CD14-positive monocyte (primary cell): ENCODE data around the gene CPSF3. TPM values are rescaled to one million over a fixed set of nuclear protein-coding genes. Genes with fewer than 3 reads are reported as not detected.

Experiments
- DNase-seq, 3 donors: peaks; one replicate each; pipeline ENCODE4 v3.0.0-alpha.2; 2011 to 2022
- H2AFZ ChIP-seq: 2 replicates; pipeline ENCODE4 v1.6.0; 2012; ENCODE audit warnings: mild to moderate bottlenecking, low read depth, low read length, inconsistent platforms; ENCODE audit not compliant: insufficient read depth, poor library complexity, severe bottlenecking
- H3K27ac ChIP-seq, 2 donors: 1 replicate in 1 of 2; 2 replicates in 1 of 2; pipeline ENCODE4 v1.5.1; 2012 to 2013; ENCODE audit warnings: low read length in 2 of 2, control low read depth in 1 of 2, inconsistent platforms in 1 of 2, low read depth in 1 of 2, mild to moderate bottlenecking in 1 of 2
- H3K27me3 ChIP-seq, 2 donors: one replicate each; pipeline versions ENCODE4 v1.6.0 to v1.6.1; 2011 to 2013; ENCODE audit warnings: low read length in 2 of 2; ENCODE audit not compliant: control insufficient read depth in 2 of 2, insufficient read depth in 2 of 2
- H3K36me3 ChIP-seq, 2 donors: replicated peaks in 1 of 2; 1 replicate in 1 of 2; 2 replicates in 1 of 2; pipeline versions ENCODE4 v1.5.1 to v1.6.1; 2012 to 2013; ENCODE audit warnings: low read length in 2 of 2, control low read depth in 1 of 2, inconsistent platforms in 1 of 2, mild to moderate bottlenecking in 1 of 2; ENCODE audit not compliant: insufficient read depth in 2 of 2, control insufficient read depth in 1 of 2
- H3K4me1 ChIP-seq, 2 donors: 1 replicate in 1 of 2; 2 replicates in 1 of 2; pipeline versions ENCODE4 v1.5.1 to v1.6.1; 2012 to 2013; ENCODE audit warnings: low read length in 2 of 2, control low read depth in 1 of 2, inconsistent platforms in 1 of 2, mild to moderate bottlenecking in 1 of 2, moderate library complexity in 1 of 2; ENCODE audit not compliant: insufficient read depth in 2 of 2, control insufficient read depth in 1 of 2
- H3K4me2 ChIP-seq: replicated peaks from 2 replicates; pipeline ENCODE3; 2012; ENCODE audit warnings: low read length, moderate library complexity, mild to moderate bottlenecking; ENCODE audit not compliant: poor library complexity, severe bottlenecking; ENCODE audit errors: extremely low read depth
- H3K4me3 ChIP-seq, 3 experiments: fragments of 200-600 bp in 1 of 3; sonication (generic) in 1 of 3; replicated peaks in 1 of 3; 1 replicate in 2 of 3; 2 replicates in 1 of 3; pipeline ENCODE4 v1.5.1; 2011 to 2013; ENCODE audit warnings: low read length in 3 of 3, mild to moderate bottlenecking in 3 of 3, control low read depth in 2 of 3, low read depth in 2 of 3, inconsistent platforms in 1 of 3, moderate library complexity in 1 of 3
- H3K79me2 ChIP-seq: 2 replicates; pipeline ENCODE4 v1.6.0; 2012; ENCODE audit warnings: mild to moderate bottlenecking, control low read depth, inconsistent platforms, low read length, moderate library complexity; ENCODE audit not compliant: insufficient read depth
- H3K9ac ChIP-seq: 2 replicates; pipeline ENCODE4 v1.6.0; 2017; ENCODE audit warnings: low read length, mild to moderate bottlenecking; ENCODE audit not compliant: insufficient read depth, poor library complexity, severe bottlenecking
- H3K9me3 ChIP-seq, 2 donors: replicated peaks in 1 of 2; 1 replicate in 1 of 2; 2 replicates in 1 of 2; pipeline versions ENCODE4 v1.5.1 to v1.6.1; 2012 to 2013; ENCODE audit warnings: low read length in 2 of 2, control low read depth in 1 of 2; ENCODE audit not compliant: control insufficient read depth in 1 of 2, insufficient read depth in 1 of 2
- H4K20me1 ChIP-seq: 2 replicates; pipeline ENCODE4 v1.6.0; 2012; ENCODE audit warnings: mild to moderate bottlenecking, low read length, control low read depth, moderate library complexity; ENCODE audit not compliant: insufficient read depth
- H3K27ac Mint-ChIP-seq, 7 donors: one replicate each; pipeline ENCODE4 v1.8.0; 2020; ENCODE audit warnings: mild to moderate bottlenecking in 7 of 7, mixed read lengths in 7 of 7, moderate library complexity in 6 of 7, inconsistent platforms in 2 of 7
- H3K27me3 Mint-ChIP-seq, 3 donors: one replicate each; pipeline ENCODE4 v1.8.0; 2021 to 2022; ENCODE audit warnings: low read depth in 3 of 3, mild to moderate bottlenecking in 3 of 3, mixed read lengths in 3 of 3, moderate library complexity in 3 of 3, inconsistent platforms in 1 of 3
- H3K36me3 Mint-ChIP-seq, 2 donors: one replicate each; pipeline ENCODE4 v1.8.0; 2020; ENCODE audit warnings: mixed read lengths in 2 of 2, inconsistent platforms in 1 of 2, mild to moderate bottlenecking in 1 of 2
- H3K4me1 Mint-ChIP-seq: one replicate; pipeline ENCODE4 v1.8.0; 2020; ENCODE audit warnings: mild to moderate bottlenecking, mixed read lengths
- H3K4me3 Mint-ChIP-seq, 2 donors: one replicate each; pipeline ENCODE4 v1.8.0; 2020; ENCODE audit warnings: mild to moderate bottlenecking in 2 of 2, mixed read lengths in 2 of 2, moderate library complexity in 1 of 2
- H3K9me3 Mint-ChIP-seq, 7 donors: one replicate each; pipeline ENCODE4 v1.8.0; 2020 to 2022; ENCODE audit warnings: mixed read lengths in 7 of 7, mild to moderate bottlenecking in 6 of 7, moderate library complexity in 6 of 7, inconsistent platforms in 2 of 7
- WGBS: methylation state at CpG from one replicate; pipeline ENCODE4 v1.1.5; 2013; ENCODE audit warnings: missing lambda C conversion rate; ENCODE audit not compliant: insufficient coverage; 5-methylcytosine and 5-hydroxymethylcytosine counted together
- intact Hi-C, 2 donors: fragments of 100-400 bp; cut with micrococcal nuclease; formaldehyde crosslinking; loops; one replicate each; pipeline versions ENCODE4 v1.15.0 to v1.15.1; 2023
- polyA plus RNA-seq, 3 donors: library from polyadenylated mRNA; depleted of rRNA in 1 of 3; unstranded in 2 of 3; stranded (reverse) in 1 of 3; fragments of 300-500 nt in 2 of 3; fragments of >200 nt in 1 of 3; fragmentation: Illumina TruSeq in 2 of 3; gene quantifications; 1 replicate in 2 of 3; 2 replicates in 1 of 3; pipeline ENCODE4 v1.2.3, GENCODE V29; 2012 to 2021
- TF ChIP-seq, protein P1 (sequence below): fragments of 200-600 bp; IDR thresholded peaks from one replicate; pipeline ENCODE4 v1.8.0; 2022; ENCODE audit warnings: antibody characterized with exemption, mild to moderate bottlenecking

The CPSF3 gene
- polyA plus RNA-seq, 3 donors: 17.2 to 34.0 (median 26.6) TPM

DNA sequence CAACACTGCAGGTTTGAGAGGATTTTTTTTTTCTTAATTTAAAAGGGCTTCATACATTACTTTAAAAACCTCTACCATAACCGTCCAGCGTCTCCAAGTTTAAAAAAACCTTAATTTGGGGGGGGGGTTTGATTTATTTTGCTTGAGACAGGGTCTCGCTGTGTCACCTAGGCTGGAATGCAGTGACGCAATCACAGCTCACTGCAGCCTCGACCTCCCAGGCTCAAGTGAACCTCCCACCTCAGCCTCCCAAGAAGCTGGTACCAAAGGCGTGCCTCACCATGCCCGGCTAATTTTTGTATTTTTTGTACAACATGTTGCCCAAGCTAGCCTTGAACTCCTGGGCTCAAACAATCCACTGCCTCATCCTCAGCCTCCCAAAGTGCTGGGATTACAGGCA is 95.3 kb downstream of the CPSF3 start:
- peaks cover 62 to 81% of the 10 kb centered on the region in 2 donors for H3K36me3 Mint-ChIP-seq
- Histone ChIP-seq H3K79me2 (no peaks in the 10 kb centered on the region), H3K9ac (no peak overlapping the region), H2AFZ (no peak overlapping the region), H3K9me3 (no peaks in the 10 kb centered on the region), H3K36me3 (peaks cover 70 to 93% of the 10 kb centered on the region in 2 donors), H4K20me1 (peaks cover 20% of the 10 kb centered on the region), H3K4me1 (no peaks in the 10 kb centered on the region), H3K27me3 (no peaks in the 10 kb centered on the region), H3K27ac (peak overlapping the region in 1 of 2 donors; percentile 51), H3K4me3 (no peak overlapping the region), H3K4me2 (no peak overlapping the region)
- peak overlapping the region in 2 of 7 donors; percentile 30 to 76 for H3K27ac Mint-ChIP-seq
- intact Hi-C loops: loop anchor here in 1 of 2 donors (10.0 kb wide), 1 partner anchor 46 kb away; no protein-coding TSS in a partner anchor
- TF ChIP-seq, protein P1, sequence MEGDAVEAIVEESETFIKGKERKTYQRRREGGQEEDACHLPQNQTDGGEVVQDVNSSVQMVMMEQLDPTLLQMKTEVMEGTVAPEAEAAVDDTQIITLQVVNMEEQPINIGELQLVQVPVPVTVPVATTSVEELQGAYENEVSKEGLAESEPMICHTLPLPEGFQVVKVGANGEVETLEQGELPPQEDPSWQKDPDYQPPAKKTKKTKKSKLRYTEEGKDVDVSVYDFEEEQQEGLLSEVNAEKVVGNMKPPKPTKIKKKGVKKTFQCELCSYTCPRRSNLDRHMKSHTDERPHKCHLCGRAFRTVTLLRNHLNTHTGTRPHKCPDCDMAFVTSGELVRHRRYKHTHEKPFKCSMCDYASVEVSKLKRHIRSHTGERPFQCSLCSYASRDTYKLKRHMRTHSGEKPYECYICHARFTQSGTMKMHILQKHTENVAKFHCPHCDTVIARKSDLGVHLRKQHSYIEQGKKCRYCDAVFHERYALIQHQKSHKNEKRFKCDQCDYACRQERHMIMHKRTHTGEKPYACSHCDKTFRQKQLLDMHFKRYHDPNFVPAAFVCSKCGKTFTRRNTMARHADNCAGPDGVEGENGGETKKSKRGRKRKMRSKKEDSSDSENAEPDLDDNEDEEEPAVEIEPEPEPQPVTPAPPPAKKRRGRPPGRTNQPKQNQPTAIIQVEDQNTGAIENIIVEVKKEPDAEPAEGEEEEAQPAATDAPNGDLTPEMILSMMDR: no peak
- no peak overlapping the region for H3K4me3 Mint-ChIP-seq
- no peaks in the 10 kb centered on the region for H3K4me1 Mint-ChIP-seq
- 95% methylated on average over 5 of the region's 7 CpGs for WGBS
- DNase-seq: no peak
- peaks cover 0 to 1% (median 0%) of the 10 kb centered on the region in 3 donors for H3K27me3 Mint-ChIP-seq
- peaks cover 0 to 6% (median 0%) of the 10 kb centered on the region in 7 donors for H3K9me3 Mint-ChIP-seq

DNA sequence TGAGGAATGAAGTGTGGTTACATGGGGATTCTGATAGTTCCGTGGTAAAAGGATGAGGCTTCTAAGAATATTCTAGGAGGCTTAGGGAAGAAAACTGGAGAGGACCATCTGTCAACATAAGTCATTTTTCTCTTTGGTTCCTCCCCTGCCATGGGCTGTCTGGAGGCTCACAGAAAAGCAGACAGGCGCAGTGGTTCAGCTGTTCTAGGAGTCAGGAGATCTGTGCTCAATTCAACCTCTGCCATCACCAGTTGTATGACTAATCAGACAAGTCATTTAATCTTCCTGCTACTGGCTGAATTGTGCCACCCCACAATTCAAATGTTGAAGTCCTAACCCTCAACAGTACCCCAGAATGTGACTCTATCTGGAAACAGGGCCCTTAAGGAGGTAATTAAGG is 95.8 kb downstream of the CPSF3 start:
- Histone ChIP-seq H3K9ac (no peak overlapping the region), H3K27me3 (no peaks in the 10 kb centered on the region), H3K4me3 (no peak overlapping the region), H3K36me3 (peaks cover 72 to 95% of the 10 kb centered on the region in 2 donors), H3K4me1 (no peaks in the 10 kb centered on the region), H3K79me2 (no peaks in the 10 kb centered on the region), H3K27ac (peak overlapping the region in 1 of 2 donors; percentile 51), H2AFZ (no peak overlapping the region), H3K4me2 (no peak overlapping the region), H3K9me3 (no peaks in the 10 kb centered on the region), H4K20me1 (peaks cover 21% of the 10 kb centered on the region)
- TF ChIP-seq, protein P1: no peak
- H3K27ac Mint-ChIP-seq: peak overlapping the region in 4 of 7 donors; percentile 48 to 76 (median 68)
- intact Hi-C loops: loop anchor here in 1 of 2 donors (10.0 kb wide), 1 partner anchor 46 kb away; no protein-coding TSS in a partner anchor
- H3K4me3 Mint-ChIP-seq: peak overlapping the region in 1 of 2 donors; percentile 31
- peak in 2 of 3 donors; percentile 7 to 12 for DNase-seq
- H3K27me3 Mint-ChIP-seq: peaks cover 0 to 1% (median 0%) of the 10 kb centered on the region in 3 donors
- peaks cover 63 to 81% of the 10 kb centered on the region in 2 donors for H3K36me3 Mint-ChIP-seq
- WGBS: no CpG with 5 or more reads among the region's 2 CpGs
- H3K4me1 Mint-ChIP-seq: no peaks in the 10 kb centered on the region
- H3K9me3 Mint-ChIP-seq: peaks cover 0 to 6% (median 0%) of the 10 kb centered on the region in 7 donors

Other genes with a start within 250 kb of the CPSF3 start
- gene ASAP2, start 216.8 kb upstream of the CPSF3 start, polyA plus RNA-seq: 1 to 10 TPM in 1 of 3 donors, under 1 TPM in 2; 0.08 to 1.1 (median 0.20) TPM
- gene ITGB1BP1, start 126 bp upstream of the CPSF3 start, polyA plus RNA-seq: 100 to 1,000 TPM in 2 of 3 donors, 10 to 100 TPM in 1; 38.5 to 125 (median 116) TPM
- gene IAH1, start 50.9 kb downstream of the CPSF3 start, polyA plus RNA-seq: 10 to 100 TPM; 39.4 to 98.2 (median 84.0) TPM
- gene ADAM17, start 132.2 kb downstream of the CPSF3 start, polyA plus RNA-seq: 10 to 100 TPM; 30.2 to 34.8 (median 30.9) TPM
- gene YWHAQ, start 207.3 kb downstream of the CPSF3 start, polyA plus RNA-seq: 100 to 1,000 TPM in 2 of 3 donors, 10 to 100 TPM in 1; 60.9 to 173 (median 165) TPM